H9 (cell line): ENCODE results near the gene CD226. TPM values are rescaled to one million over a fixed set of nuclear protein-coding genes. Genes with fewer than 3 reads are reported as not detected.

Source experiments
- DNase-seq: peaks from one replicate; pipeline ENCODE4 v3.0.0-alpha.2; 2017
- H2AFZ ChIP-seq: one replicate; pipeline ENCODE4 v1.6.1; 2013; ENCODE audit warnings: mild to moderate bottlenecking, low read length, control low read depth, moderate library complexity
- H2AK5ac ChIP-seq: 2 replicates; pipeline ENCODE4 v1.6.1; 2013; ENCODE audit warnings: low read length, control low read depth, mixed read lengths; ENCODE audit not compliant: insufficient read length
- H2BK120ac ChIP-seq: one replicate; pipeline ENCODE4 v1.6.1; 2013; ENCODE audit warnings: low read depth, mild to moderate bottlenecking, low read length, control low read depth, inconsistent platforms; ENCODE audit not compliant: poor library complexity, severe bottlenecking
- H2BK12ac ChIP-seq: 2 replicates; pipeline ENCODE4 v1.6.1; 2013; ENCODE audit warnings: low read length, control low read depth, mixed read lengths, low read depth; ENCODE audit not compliant: insufficient read length
- H2BK15ac ChIP-seq: 2 replicates; pipeline ENCODE4 v1.6.1; 2013; ENCODE audit warnings: low read depth, low read length, control low read depth
- H2BK20ac ChIP-seq: one replicate; pipeline ENCODE4 v1.6.1; 2013; ENCODE audit warnings: low read depth, mild to moderate bottlenecking, low read length, control low read depth, inconsistent platforms; ENCODE audit not compliant: poor library complexity, severe bottlenecking
- H2BK5ac ChIP-seq: 2 replicates; pipeline ENCODE4 v1.6.1; 2013; ENCODE audit warnings: low read length, control low read depth, mixed read lengths; ENCODE audit not compliant: insufficient read length
- H3K14ac ChIP-seq: 2 replicates; pipeline ENCODE4 v1.6.1; 2013; ENCODE audit warnings: low read length, control low read depth; ENCODE audit not compliant: insufficient read depth
- H3K18ac ChIP-seq: 2 replicates; pipeline ENCODE4 v1.6.1; 2013; ENCODE audit warnings: low read depth, mild to moderate bottlenecking, mixed read lengths, low read length, control low read depth; ENCODE audit not compliant: insufficient read length
- H3K23ac ChIP-seq: 2 replicates; pipeline ENCODE4 v1.6.1; 2013; ENCODE audit warnings: low read length, control low read depth, mixed read lengths, low read depth; ENCODE audit not compliant: insufficient read length
- H3K23me2 ChIP-seq: 2 replicates; pipeline ENCODE4 v1.6.1; 2013; ENCODE audit warnings: low read depth, mild to moderate bottlenecking, mixed read lengths, low read length, control low read depth; ENCODE audit not compliant: insufficient read length, poor library complexity, severe bottlenecking
- H3K27ac ChIP-seq: 2 replicates; pipeline ENCODE4 v1.5.1; 2013; ENCODE audit warnings: low read length, control low read depth, mixed read lengths, low read depth; ENCODE audit not compliant: insufficient read length
- H3K27me3 ChIP-seq: 2 replicates; pipeline ENCODE4 v1.6.1; 2013; ENCODE audit warnings: low read length, control low read depth, inconsistent platforms; ENCODE audit not compliant: insufficient read depth
- H3K4ac ChIP-seq: 2 replicates; pipeline ENCODE4 v1.6.1; 2013; ENCODE audit warnings: low read depth, mild to moderate bottlenecking, control low read depth, inconsistent platforms, low read length, moderate library complexity
- H3K4me1 ChIP-seq: 2 replicates; pipeline ENCODE4 v1.6.1; 2013; ENCODE audit warnings: low read length, control low read depth, inconsistent platforms; ENCODE audit not compliant: insufficient read depth
- H3K4me2 ChIP-seq: 2 replicates; pipeline ENCODE4 v1.6.1; 2013; ENCODE audit warnings: low read length, control low read depth, mixed read lengths; ENCODE audit not compliant: insufficient read length, insufficient read depth
- H3K56ac ChIP-seq: 2 replicates; pipeline ENCODE4 v1.6.1; 2013; ENCODE audit warnings: low read depth, mild to moderate bottlenecking, mixed read lengths, low read length, control low read depth; ENCODE audit not compliant: insufficient read length
- H3K79me1 ChIP-seq: 2 replicates; pipeline ENCODE4 v1.6.1; 2013; ENCODE audit warnings: low read depth, mild to moderate bottlenecking, moderate library complexity, low read length, control low read depth, inconsistent platforms; ENCODE audit not compliant: insufficient read depth, poor library complexity, severe bottlenecking
- H3K79me2 ChIP-seq: 2 replicates; pipeline ENCODE4 v1.6.1; 2013; ENCODE audit warnings: low read length, control low read depth, inconsistent platforms; ENCODE audit not compliant: insufficient read depth
- H3K9ac ChIP-seq: 2 replicates; pipeline ENCODE4 v1.6.1; 2013; ENCODE audit warnings: low read length, control low read depth, mixed read lengths; ENCODE audit not compliant: insufficient read length; ENCODE audit errors: extremely low read depth
- H3K9me3 ChIP-seq: one replicate; pipeline ENCODE4 v1.6.1; 2013; ENCODE audit warnings: low read depth, low read length, inconsistent platforms; ENCODE audit not compliant: control insufficient read depth
- H3T11ph ChIP-seq: one replicate; pipeline ENCODE4 v1.6.1; 2013; ENCODE audit warnings: mild to moderate bottlenecking, low read length, control low read depth, inconsistent platforms
- H4K20me1 ChIP-seq: one replicate; pipeline ENCODE4 v1.6.1; 2013; ENCODE audit not compliant: control insufficient read depth, insufficient read length, insufficient read depth
- H4K5ac ChIP-seq: 2 replicates; pipeline ENCODE4 v1.6.1; 2013; ENCODE audit warnings: low read depth, mild to moderate bottlenecking, mixed read lengths, low read length, control low read depth; ENCODE audit not compliant: insufficient read length
- H4K8ac ChIP-seq: replicated peaks from 2 replicates; pipeline ENCODE4 v1.6.1; 2013; ENCODE audit warnings: low read length, control low read depth, mixed read lengths, low read depth; ENCODE audit not compliant: insufficient read length
- H4K91ac ChIP-seq: 2 replicates; pipeline ENCODE4 v1.6.1; 2013; ENCODE audit warnings: low read depth, mild to moderate bottlenecking, moderate library complexity, mixed read lengths, low read length, control low read depth; ENCODE audit not compliant: insufficient read length
- H3K27ac Mint-ChIP-seq, 3 experiments: 2 replicates in 2 of 3; 3 replicates in 1 of 3; pipeline ENCODE4 v1.8.0; 2020 to 2021; ENCODE audit warnings: mixed read lengths in 3 of 3, mild to moderate bottlenecking in 1 of 3, moderate library complexity in 1 of 3
- H3K27me3 Mint-ChIP-seq: 2 replicates; pipeline ENCODE4 v1.8.0; 2021; ENCODE audit warnings: low read depth, mild to moderate bottlenecking, moderate library complexity, mixed read lengths
- H3K36me3 Mint-ChIP-seq, 3 experiments: 2 replicates in 2 of 3; 3 replicates in 1 of 3; pipeline ENCODE4 v1.8.0; 2020 to 2021; ENCODE audit warnings: low read depth in 3 of 3, mixed read lengths in 3 of 3; ENCODE audit not compliant: insufficient read depth in 1 of 3
- H3K4me1 Mint-ChIP-seq, 2 experiments: 2 replicates each; pipeline ENCODE4 v1.8.0; 2020; ENCODE audit warnings: mixed read lengths in 2 of 2
- H3K4me3 Mint-ChIP-seq, 2 experiments: 2 replicates in 1 of 2; 3 replicates in 1 of 2; pipeline ENCODE4 v1.8.0; 2020 to 2021; ENCODE audit warnings: mild to moderate bottlenecking in 2 of 2, mixed read lengths in 2 of 2, moderate library complexity in 1 of 2
- H3K9me3 Mint-ChIP-seq, 2 experiments: 2 replicates in 1 of 2; 3 replicates in 1 of 2; pipeline ENCODE4 v1.8.0; 2020; ENCODE audit warnings: mild to moderate bottlenecking in 2 of 2, mixed read lengths in 2 of 2, moderate library complexity in 1 of 2
- WGBS: extraction: QIAGEN DNeasy Blood & Tissue Kit; methylation state at CpG from one replicate; pipeline ENCODE4 v1.1.7; 2013; ENCODE audit warnings: missing lambda C conversion rate, low lambda C conversion rate, mixed read lengths; ENCODE audit not compliant: insufficient read length; ENCODE audit errors: extremely low coverage; 5-methylcytosine and 5-hydroxymethylcytosine counted together
- total RNA-seq: library from RNA; stranded (reverse); gene quantifications from 2 replicates; pipeline ENCODE4 v1.2.1, GENCODE V29; 2021
- TF ChIP-seq, protein P1 (sequence below): fragments of 200-600 bp; sonication (generic); conservative IDR thresholded peaks from 3 replicates; pipeline ENCODE4 v1.8.0; 2021; ENCODE audit warnings: antibody characterized with exemption, mild to moderate bottlenecking

CD226 gene
- total RNA-seq, 1 experiment from 2014 or later: not detected

GRCh38 chr18:69871363-69871762 lies 76.3 kb downstream of the CD226 start:
- no peaks in the 10 kb centered on the region for H3K79me1 ChIP-seq
- no peak overlapping the region for H3K27ac ChIP-seq
- no peak overlapping the region for H2BK20ac ChIP-seq
- no peak overlapping the region for H2AFZ ChIP-seq
- DNase-seq: no peak
- no peak overlapping the region for H3K18ac ChIP-seq
- H2BK15ac ChIP-seq: no peak overlapping the region
- no peak overlapping the region for H2BK120ac ChIP-seq
- Mint-ChIP-seq H3K36me3 (no peaks in the 10 kb centered on the region), H3K27ac (no peak overlapping the region; a peak in 1 of 7 replicates), H3K27me3 (no peaks in the 10 kb centered on the region), H3K4me3 (no peak overlapping the region), H3K9me3 (no peaks in the 10 kb centered on the region; a peak in 1 of 5 replicates), H3K4me1 (peaks cover 5 to 12% of the 10 kb centered on the region in 2 experiments; a peak in 2 of 4 replicates)
- H3K9me3 ChIP-seq: no peaks in the 10 kb centered on the region
- WGBS: no CpG with 5 or more reads among the region's 2 CpGs
- no peak overlapping the region for H3K9ac ChIP-seq
- H3K27me3 ChIP-seq: no peaks in the 10 kb centered on the region
- H3T11ph ChIP-seq: no peak overlapping the region
- no peaks in the 10 kb centered on the region for H4K20me1 ChIP-seq
- no peak overlapping the region for H2BK12ac ChIP-seq
- H3K4me2 ChIP-seq: no peak overlapping the region
- no peaks in the 10 kb centered on the region for H3K23me2 ChIP-seq
- H3K23ac ChIP-seq: no peak overlapping the region
- no peak overlapping the region for H2BK5ac ChIP-seq
- H2AK5ac ChIP-seq: no peak overlapping the region
- no peak overlapping the region for H4K8ac ChIP-seq
- TF ChIP-seq, protein P1, sequence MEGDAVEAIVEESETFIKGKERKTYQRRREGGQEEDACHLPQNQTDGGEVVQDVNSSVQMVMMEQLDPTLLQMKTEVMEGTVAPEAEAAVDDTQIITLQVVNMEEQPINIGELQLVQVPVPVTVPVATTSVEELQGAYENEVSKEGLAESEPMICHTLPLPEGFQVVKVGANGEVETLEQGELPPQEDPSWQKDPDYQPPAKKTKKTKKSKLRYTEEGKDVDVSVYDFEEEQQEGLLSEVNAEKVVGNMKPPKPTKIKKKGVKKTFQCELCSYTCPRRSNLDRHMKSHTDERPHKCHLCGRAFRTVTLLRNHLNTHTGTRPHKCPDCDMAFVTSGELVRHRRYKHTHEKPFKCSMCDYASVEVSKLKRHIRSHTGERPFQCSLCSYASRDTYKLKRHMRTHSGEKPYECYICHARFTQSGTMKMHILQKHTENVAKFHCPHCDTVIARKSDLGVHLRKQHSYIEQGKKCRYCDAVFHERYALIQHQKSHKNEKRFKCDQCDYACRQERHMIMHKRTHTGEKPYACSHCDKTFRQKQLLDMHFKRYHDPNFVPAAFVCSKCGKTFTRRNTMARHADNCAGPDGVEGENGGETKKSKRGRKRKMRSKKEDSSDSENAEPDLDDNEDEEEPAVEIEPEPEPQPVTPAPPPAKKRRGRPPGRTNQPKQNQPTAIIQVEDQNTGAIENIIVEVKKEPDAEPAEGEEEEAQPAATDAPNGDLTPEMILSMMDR: no peak
- H3K56ac ChIP-seq: no peak overlapping the region
- H4K91ac ChIP-seq: no peak overlapping the region
- no peak overlapping the region for H3K4ac ChIP-seq
- H4K5ac ChIP-seq: no peak overlapping the region
- H3K14ac ChIP-seq: no peak overlapping the region
- no peaks in the 10 kb centered on the region for H3K79me2 ChIP-seq
- no peaks in the 10 kb centered on the region for H3K4me1 ChIP-seq
